GM18507 (cell line): ENCODE results near the gene LRRC8B.
"Not testable (repeated sequence)": the region's sequence is repeated elsewhere in the genome, so short reads cannot be mapped to it uniquely, and the experiment has no call there.

Experiments used
- DNase-seq: peaks from one replicate; pipeline ENCODE4 v3.0.0; 2011; ENCODE audit warnings: low read depth; ENCODE audit not compliant: insufficient read length; ENCODE audit errors: extremely low spot score
- FAIRE-seq: peaks from 2 replicates; lab custom pipeline; 2011; peaks lifted over from hg19 to GRCh38; lab: Jason Lieb, UNC

Gene LRRC8B

DNA sequence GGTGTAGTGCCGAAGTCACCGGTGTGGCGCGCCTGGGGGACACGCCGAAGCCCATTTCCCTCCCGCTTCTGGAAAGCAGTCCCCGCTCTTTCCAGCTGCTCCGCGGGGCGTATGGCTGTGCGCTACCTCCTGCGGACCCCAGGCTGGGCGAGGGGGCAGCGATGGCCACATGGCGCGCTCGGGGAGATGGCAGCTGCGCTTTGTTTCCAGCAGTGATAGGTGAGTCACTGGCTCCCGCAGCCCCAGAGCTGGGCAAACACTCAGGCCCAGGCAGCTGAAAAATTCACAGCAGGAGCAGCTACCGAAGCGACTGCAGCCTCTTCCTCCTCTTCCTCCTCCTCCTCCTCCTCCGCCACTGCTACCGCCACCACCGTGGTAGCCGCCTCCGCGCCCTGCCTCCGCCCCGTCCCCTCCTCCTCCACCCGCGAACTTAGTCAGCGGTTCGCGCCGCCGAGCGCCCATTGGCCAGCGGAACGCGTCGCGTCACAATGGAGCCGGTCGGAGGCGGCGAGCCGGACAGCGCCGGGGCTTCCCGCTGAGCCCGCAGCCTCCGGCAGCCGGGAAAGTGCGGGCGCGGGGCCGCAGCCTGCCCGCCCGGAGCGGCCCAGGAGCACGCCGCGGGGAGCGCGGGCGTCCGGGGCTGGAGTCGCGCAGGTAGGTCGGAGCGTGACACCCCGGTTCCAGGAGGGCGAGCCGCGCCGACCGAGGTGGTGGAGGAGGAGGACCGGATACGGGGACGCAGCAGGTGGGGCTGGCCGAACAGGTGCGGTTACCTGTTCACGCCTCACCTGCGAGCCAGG lies at the start of gene LRRC8B:
TSS of gene LRRC8B (plus strand) at position 461 of the 800 bp plus-strand sequence. CDS start 57,822 bp downstream, outside the sequence.
- DNase-seq (peak; percentile 78), FAIRE-seq (peak; percentile 96)

DNA sequence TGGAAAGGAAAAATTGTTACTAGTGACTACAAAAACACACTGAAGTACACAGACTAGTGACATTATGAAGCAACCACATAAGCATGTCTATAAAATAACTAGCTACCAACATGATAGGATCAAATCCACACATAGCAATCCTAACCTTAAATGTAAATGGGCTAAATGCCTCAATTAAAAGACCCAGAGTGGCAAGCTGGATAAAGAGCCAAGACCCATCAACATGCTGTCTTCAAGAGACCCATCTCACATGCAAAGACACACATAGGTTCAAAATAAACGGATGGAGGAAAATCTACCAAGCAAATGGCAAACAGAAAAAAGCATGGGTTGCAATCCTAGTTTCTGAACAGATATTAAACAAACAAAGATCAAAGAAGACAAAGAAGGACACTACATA lies 49.4 kb upstream of the LRRC8B start:
- FAIRE-seq (no peak), DNase-seq (no peak)

GRCh38 chr1:89476072-89476471 lies 48.6 kb upstream of the LRRC8B start:
- no peak for FAIRE-seq
- DNase-seq, result no peak

DNA sequence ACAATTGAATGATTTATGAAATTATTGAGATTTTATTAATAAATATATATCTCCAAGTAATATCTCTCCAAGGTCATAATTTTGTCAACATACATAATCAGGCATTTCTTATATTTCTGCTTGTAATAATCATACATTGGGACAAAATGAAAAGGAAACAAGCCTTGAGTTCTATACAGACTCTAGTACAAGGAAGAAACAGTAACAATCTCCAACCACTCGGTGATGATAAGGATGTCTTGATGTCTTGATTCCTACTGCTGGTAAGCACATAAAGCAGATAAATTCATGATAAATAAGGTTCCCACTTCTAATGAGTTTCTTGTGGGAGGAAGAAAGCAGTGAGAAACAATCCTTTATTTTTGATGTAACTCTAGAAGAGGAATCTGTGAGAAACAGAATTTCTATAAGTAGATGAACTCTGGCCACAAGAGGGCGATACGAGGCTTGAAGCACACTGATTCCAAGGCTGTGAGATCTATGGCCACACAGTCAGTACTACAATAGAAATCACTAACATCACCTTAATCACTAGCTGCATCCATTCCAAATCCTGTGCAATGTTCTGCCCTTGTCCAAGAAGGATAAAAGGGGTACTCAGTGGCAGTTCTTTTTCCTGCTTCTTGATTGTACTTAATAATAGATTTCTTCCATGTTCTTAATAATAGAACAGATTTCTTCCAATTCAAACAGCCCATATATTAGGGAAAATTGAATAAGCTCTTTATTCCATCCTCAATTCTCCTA lies 41.4 kb upstream of the LRRC8B start:
- peak; percentile 36 for DNase-seq
- peak; percentile 91 for FAIRE-seq

DNA sequence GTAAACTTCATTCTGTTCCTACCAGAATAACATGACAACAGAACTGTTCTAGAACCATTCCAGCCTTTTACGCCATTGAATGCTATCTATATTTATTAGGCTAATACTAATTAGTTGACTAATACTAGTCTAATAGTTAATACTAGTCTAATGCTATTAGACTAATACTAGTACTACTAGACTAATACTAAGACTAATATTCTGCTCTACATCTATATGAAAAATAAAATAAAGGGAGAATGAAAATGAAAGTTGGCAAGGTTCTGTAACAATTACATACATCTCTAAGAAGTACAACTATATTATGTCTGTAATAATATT lies 40.9 kb upstream of the LRRC8B start:
- FAIRE-seq (no peak), DNase-seq (no peak)

DNA sequence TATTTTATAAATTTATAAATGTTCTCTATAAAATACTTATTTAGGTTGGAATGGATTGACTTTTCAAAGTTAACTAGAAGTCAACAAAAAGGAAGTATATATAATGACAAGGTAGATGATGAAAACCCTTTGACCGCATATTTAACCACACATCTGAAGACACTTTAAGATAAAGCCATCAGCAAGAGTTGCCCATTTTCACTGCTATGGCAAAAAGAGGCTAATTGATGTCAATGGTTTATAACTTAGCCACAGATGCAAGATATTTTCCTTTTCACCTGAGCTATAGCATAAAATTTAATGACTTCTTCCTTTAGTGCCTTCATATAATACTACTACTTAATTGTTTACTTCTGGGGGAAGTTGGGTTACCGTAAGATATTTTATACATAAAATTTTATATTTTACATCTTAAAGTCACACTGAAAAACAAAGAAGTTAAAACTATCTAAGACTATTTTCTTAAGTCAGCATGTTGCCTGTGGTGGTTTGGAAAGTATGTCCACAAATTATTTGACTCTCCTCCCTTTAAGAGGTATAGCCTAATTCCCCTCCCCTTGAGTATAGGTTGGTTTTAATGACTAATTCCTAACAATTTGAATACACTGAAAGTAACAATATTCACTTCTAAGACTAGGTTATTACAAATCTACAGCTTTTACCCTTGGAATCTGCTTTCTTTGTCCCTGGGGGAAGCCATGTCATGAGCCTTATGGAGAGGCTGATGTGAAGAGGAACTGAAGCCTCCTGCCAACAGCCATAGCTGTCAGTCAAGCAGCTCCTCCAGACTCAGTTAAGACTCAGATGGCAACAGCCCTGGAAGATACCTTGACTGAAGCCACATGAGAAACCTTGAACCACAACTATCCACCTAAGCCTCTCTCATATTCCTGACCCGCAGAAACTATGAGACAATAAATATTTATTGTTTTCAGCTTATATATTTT lies 40.3 kb upstream of the LRRC8B start:
- DNase-seq, result no peak
- FAIRE-seq, result no peak

GRCh38 chr1:89487972-89488371 lies 36.7 kb upstream of the LRRC8B start:
- FAIRE-seq (no peak), DNase-seq (no peak)

GRCh38 chr1:89489047-89489729 lies 35.4 kb upstream of the LRRC8B start:
- DNase-seq, result no peak

GRCh38 chr1:89490389-89490788 lies 34.2 kb upstream of the LRRC8B start:
- no peak for DNase-seq
- no peak for FAIRE-seq

More at GRCh38 chr1:89489047-89489729, 35.4 kb upstream of the LRRC8B start:
- no peak for FAIRE-seq

DNA sequence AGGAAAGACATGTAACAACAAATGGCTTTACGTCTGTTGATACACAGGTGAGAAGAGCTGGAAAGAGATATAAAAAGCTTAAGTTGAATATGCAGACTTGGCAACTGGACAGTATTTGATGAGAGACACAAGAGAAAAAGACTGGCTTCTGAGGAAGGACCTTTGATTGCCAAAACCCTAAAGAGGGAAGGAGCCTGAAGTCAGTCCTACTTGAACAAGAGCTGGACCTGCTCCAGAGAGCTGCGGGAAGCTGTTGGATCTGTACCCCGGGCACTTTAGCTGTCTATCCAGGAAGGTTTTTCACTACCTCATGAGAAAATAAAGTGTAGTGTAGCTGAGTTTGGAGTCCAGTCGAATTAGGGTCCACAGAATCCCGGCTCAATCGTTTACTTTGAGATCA lies 25.3 kb upstream of the LRRC8B start:
- DNase-seq, result no peak
- FAIRE-seq, result no peak

GRCh38 chr1:89502042-89502441 lies 22.6 kb upstream of the LRRC8B start:
- no peak for FAIRE-seq

GRCh38 chr1:89502895-89503294 lies 21.7 kb upstream of the LRRC8B start:
- no peak for DNase-seq
- FAIRE-seq, result no peak

More at GRCh38 chr1:89502042-89502441, 22.6 kb upstream of the LRRC8B start:
- DNase-seq, result no peak

GRCh38 chr1:89503690-89504089 lies 20.9 kb upstream of the LRRC8B start:
- FAIRE-seq, result no peak

GRCh38 chr1:89510061-89510460 lies 14.6 kb upstream of the LRRC8B start:
- DNase-seq, FAIRE-seq: not testable (repeated sequence)

More at GRCh38 chr1:89503690-89504089, 20.9 kb upstream of the LRRC8B start:
- DNase-seq, result no peak

- FAIRE-seq (no peak), DNase-seq (no peak)
Observed at GRCh38 chr1:89512996-89513720, 11.5 kb upstream of the LRRC8B start.

DNA sequence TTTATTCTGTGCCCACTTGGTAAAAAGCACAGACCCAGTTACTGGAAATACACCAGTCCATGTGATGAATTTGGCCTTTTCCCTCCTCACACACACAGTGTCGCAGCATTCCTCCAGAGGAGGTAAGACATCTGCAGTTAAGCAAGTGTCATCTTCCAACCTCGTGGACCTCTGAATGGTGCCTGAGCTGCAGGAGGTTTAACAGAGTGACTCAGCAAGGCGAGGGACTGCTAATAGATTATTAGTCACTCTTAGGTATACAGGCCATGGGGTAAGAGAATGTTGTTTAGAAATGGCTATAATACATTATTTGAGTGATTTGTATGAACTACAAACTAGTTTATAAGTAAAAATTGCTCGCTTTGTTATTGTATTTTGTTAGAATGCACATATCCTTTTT lies 8.6 kb upstream of the LRRC8B start:
- FAIRE-seq (no peak), DNase-seq (no peak)

GRCh38 chr1:89518221-89518631 lies 6.4 kb upstream of the LRRC8B start:
- no peak for FAIRE-seq
- DNase-seq, result no peak

DNA sequence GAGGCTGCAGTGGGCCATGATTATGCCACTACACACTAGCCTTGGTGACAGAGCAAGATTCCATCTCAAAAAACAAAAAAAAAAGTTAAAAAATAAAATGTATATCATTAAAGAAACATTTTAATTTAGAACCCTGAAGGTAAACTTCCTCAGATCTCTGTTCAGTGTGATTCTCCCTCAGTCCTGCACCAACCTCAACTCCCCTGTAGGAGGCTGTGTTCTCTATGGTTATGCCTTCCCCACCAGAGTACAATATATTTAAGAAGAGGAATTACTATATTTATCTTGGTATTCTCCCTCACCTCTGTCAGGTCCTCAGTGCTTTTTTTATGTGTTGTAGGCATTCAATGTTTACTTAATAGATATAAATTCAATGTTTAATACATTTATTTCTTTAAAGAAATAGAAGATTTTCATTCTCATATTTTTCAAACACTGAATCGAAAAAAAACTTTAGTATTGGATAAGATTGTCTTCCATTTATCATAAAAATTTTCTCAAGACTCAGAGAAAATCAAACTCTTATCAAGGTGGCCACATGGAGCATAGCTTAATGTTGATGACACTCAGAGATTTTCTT lies 4.8 kb upstream of the LRRC8B start:
- FAIRE-seq (peak; percentile 38), DNase-seq (peak; percentile 20)
